Measurements from ENCODE around the gene PNPLA2. TPM values are rescaled to one million over a fixed set of nuclear protein-coding genes. Genes with fewer than 3 reads are reported as not detected.

PNPLA2 gene
- total RNA-seq, 1 donor from 2014 or later = 143 TPM

- Histone ChIP-seq H3K27ac (no peak overlapping the region), H3K9me3 (no peaks in the 10 kb centered on the region), H3K27me3 (no peaks in the 10 kb centered on the region), H3K36me3 (no peaks in the 10 kb centered on the region), H3K4me3 (no peak overlapping the region), H3K4me1 (peaks cover 6% of the 10 kb centered on the region)
- intact Hi-C loops (cut with DNase I) = no loop called here
- no peak for TF ChIP-seq CTCF (IDR thresholded peaks at IDR 0.05)
- DNase-seq (no peak), ATAC-seq (no peak)
Observed at GRCh38 chr11:858053-858761, 39.5 kb downstream of the PNPLA2 start.

DNA sequence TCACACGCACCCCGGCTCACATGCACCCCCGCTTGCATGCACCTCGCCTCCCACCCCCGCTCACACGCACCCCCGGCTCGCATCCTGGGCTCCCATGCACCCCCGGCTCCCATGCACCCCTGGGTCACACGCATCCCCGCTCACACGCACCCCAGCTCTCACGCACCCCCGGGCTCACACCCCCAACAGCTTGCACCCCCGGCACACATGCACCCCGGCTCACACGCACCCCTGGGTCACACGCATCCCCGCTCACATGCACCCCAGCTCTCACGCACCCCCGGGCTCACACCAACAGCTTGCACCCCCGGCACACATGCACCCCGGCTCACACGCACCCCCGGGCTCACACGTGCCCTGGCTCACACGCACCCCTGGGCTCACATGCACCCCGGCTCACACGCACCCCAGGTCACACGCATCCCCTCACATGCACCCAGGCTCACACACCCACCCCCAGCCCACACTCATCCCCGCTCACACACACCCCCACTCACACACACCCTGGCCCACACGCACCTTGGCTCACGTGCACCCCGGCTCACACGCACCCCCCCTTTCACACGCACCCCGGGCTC lies 40.1 kb downstream of the PNPLA2 start:
- no peak for ATAC-seq
- H3K9me3 ChIP-seq = no peaks in the 10 kb centered on the region
- H3K4me1 ChIP-seq = peaks cover 6% of the 10 kb centered on the region
- no peak overlapping the region for H3K27ac ChIP-seq
- intact Hi-C loops (cut with DNase I) = no loop called here
- no peak for DNase-seq
- no peaks in the 10 kb centered on the region for H3K27me3 ChIP-seq
- H3K36me3 ChIP-seq = no peaks in the 10 kb centered on the region
- TF ChIP-seq CTCF (IDR thresholded peaks at IDR 0.05) = no peak
- H3K4me3 ChIP-seq = no peak overlapping the region

GRCh38 chr11:859394-860131 lies 40.8 kb downstream of the PNPLA2 start:
- TF ChIP-seq CTCF (IDR thresholded peaks at IDR 0.05) = no peak
- ATAC-seq (peak; percentile 36), DNase-seq (no peak)
- no peaks in the 10 kb centered on the region for H3K27me3 ChIP-seq
- H3K4me3 ChIP-seq = no peak overlapping the region
- H3K4me1 ChIP-seq = peaks cover 6% of the 10 kb centered on the region
- intact Hi-C loops (cut with DNase I) = no loop called here
- no peaks in the 10 kb centered on the region for H3K9me3 ChIP-seq
- peaks cover 4% of the 10 kb centered on the region for H3K36me3 ChIP-seq
- H3K27ac ChIP-seq = no peak overlapping the region

GRCh38 chr11:860234-861104 lies 41.8 kb downstream of the PNPLA2 start:
- ATAC-seq (no peak), DNase-seq (no peak)
- intact Hi-C loops (cut with DNase I) = no loop called here
- TF ChIP-seq CTCF (IDR thresholded peaks at IDR 0.05) = no peak
- no peak overlapping the region for H3K4me3 ChIP-seq
- no peak overlapping the region for H3K27ac ChIP-seq
- peaks cover 11% of the 10 kb centered on the region for H3K36me3 ChIP-seq
- no peaks in the 10 kb centered on the region for H3K9me3 ChIP-seq
- peaks cover 6% of the 10 kb centered on the region for H3K4me1 ChIP-seq
- H3K27me3 ChIP-seq = no peaks in the 10 kb centered on the region

DNA sequence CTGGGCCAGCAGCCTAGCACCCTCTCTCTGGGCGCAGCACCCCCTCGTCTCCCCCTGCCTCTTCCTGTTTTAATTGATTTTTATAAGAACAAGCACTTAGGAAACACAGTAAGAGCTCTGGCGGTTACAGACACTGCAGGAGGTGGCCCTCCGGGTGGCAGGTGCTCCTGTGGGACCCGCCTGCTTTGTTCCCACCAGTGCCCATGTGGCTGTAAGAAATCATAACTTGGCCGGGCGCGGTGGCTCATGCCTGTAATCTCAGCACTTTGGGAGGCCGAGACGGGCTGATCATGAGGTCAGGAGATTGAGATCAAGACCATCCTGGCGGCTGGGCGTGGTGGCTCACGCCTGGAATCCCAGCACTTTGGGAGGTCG lies 42.4 kb downstream of the PNPLA2 start:
- H3K4me1 ChIP-seq = peaks cover 6% of the 10 kb centered on the region
- TF ChIP-seq CTCF (IDR thresholded peaks at IDR 0.05) = no peak
- no peak overlapping the region for H3K4me3 ChIP-seq
- DNase-seq (no peak), ATAC-seq (no peak)
- intact Hi-C loops (cut with DNase I) = no loop called here
- H3K9me3 ChIP-seq = no peaks in the 10 kb centered on the region
- no peak overlapping the region for H3K27ac ChIP-seq
- H3K27me3 ChIP-seq = no peaks in the 10 kb centered on the region
- peaks cover 17% of the 10 kb centered on the region for H3K36me3 ChIP-seq

Data from upper lobe of right lung (tissue), 1 donor.